Cardiac fibroblast (primary cell): Measurements from ENCODE around the gene RIT2.

ENCODE experiments used
- DNase-seq, 2 donors: peaks; one replicate each; pipeline versions ENCODE4 v3.0.0 to v3.0.0-alpha.2; 2010; ENCODE audit warnings: low read depth in 2 of 2
- H3K4me3 ChIP-seq, 2 donors: replicated peaks in 1 of 2; 1 replicate in 1 of 2; 2 replicates in 1 of 2; pipeline ENCODE4 v1.5.1; 2011; ENCODE audit warnings: low read depth in 2 of 2, low read length in 2 of 2, mild to moderate bottlenecking in 2 of 2, moderate library complexity in 1 of 2
- TF ChIP-seq, protein P1 (sequence below): IDR thresholded peaks from one replicate; pipeline ENCODE4 v1.5.1; 2011; ENCODE audit warnings: low read depth, mild to moderate bottlenecking, low read length, inconsistent platforms

Gene RIT2

DNA sequence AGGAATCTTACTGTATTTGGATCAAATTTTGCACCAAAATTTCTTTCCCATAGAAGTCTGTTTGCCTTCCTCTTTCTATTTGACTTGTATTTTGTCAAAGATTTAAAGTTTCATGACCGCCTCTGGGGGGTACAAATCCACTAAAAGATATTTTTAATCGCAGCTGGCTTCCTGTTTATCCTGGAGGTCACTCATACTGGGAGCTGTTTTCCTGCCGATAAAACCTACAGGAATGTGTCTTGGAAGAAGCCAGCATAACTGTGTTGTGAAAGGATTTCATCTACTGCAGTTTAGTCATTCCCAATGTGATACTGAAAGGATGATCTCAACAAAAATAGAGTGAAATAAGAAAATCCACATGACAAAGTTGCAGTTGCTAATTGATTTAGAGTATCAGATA is 184.0 kb downstream of the RIT2 start:
- peak; percentile 85 to 93 for DNase-seq
- TF ChIP-seq, protein P1, sequence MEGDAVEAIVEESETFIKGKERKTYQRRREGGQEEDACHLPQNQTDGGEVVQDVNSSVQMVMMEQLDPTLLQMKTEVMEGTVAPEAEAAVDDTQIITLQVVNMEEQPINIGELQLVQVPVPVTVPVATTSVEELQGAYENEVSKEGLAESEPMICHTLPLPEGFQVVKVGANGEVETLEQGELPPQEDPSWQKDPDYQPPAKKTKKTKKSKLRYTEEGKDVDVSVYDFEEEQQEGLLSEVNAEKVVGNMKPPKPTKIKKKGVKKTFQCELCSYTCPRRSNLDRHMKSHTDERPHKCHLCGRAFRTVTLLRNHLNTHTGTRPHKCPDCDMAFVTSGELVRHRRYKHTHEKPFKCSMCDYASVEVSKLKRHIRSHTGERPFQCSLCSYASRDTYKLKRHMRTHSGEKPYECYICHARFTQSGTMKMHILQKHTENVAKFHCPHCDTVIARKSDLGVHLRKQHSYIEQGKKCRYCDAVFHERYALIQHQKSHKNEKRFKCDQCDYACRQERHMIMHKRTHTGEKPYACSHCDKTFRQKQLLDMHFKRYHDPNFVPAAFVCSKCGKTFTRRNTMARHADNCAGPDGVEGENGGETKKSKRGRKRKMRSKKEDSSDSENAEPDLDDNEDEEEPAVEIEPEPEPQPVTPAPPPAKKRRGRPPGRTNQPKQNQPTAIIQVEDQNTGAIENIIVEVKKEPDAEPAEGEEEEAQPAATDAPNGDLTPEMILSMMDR, result no peak
- H3K4me3 ChIP-seq, result peak overlapping the region in 1 of 2 donors; percentile 3

DNA sequence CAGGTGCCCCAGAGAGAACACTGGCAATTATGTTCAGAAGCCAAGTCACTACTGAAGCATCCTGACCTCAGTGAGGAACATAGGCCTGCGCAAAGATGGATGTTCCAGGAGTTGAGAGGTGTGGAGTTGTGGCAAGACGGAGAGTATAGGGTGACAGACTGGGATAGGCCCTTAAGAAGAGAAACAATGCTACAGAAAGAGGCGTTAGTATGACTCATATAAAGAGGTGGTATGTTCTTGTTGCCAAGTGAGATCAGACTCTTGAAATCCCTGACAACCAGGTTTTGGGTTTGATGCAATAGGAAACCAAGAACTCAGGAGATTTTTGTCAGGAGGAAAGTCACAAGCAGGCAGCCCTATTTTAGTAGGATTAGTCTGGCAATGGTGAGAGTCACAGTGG is 185.6 kb downstream of the RIT2 start:
- TF ChIP-seq, protein P1, result no peak
- H3K4me3 ChIP-seq, result no peak overlapping the region
- peak; percentile 76 to 81 for DNase-seq

DNA sequence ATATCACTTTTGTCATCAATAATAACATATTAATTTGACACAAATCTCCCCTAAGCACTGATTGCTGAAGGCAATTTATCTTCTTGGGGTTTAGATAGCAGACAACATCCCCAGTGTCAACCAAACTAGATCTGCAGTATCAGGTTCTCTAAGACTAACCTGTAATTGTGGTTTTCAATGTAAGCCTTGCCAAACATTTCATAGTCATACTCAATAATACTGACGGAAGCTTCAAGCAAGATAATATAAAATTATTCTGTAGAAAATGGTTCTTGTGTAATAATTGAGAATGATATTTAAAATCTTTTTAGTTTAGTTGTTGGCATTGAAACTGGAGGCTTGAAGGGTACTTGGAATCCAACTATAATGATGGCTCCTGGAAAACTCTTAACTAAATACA is 186.3 kb downstream of the RIT2 start:
- TF ChIP-seq, protein P1, result no peak
- H3K4me3 ChIP-seq, result no peak overlapping the region
- DNase-seq, result peak in 1 of 2 donors; percentile 51

DNA sequence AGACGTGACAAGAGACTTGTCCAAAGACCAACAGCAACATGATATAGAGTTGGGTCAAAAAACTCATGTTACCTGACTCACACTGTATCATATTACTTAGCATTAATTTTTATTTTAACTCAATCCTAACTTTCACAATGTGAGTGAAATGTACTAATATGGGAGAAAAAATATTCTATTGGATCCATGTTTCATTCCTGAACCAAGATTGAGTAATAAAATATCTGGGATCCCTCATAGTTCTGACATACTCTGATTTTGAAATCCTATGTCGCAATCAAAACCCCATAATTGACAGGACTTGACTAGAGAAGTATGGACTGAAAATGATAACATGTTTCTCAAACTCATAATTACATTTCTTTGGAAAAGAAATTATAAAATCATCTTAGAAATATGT is 190.4 kb downstream of the RIT2 start:
- peak; percentile 48 to 64 for DNase-seq
- H3K4me3 ChIP-seq, result no peak overlapping the region
- TF ChIP-seq, protein P1, result no peak

DNA sequence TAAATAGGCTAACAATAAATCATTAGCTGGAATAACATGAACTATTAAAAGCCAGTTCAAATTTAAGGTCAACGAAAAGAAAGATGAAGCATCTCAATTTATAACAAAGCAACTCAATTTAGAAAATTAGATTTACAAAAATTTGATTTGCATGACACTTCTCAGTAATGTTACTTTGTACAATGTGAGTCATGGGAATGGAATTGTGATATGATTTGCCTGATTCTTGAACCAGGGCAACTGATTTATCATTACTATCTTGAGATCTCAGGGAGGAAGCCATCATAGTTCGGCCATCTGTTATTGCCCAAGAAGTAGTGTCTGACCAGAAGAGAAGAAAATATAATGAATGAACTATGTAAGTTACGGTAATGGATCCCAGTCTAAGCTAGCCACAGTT is 193.1 kb downstream of the RIT2 start:
- peak in 1 of 2 donors; percentile 5 for DNase-seq
- TF ChIP-seq, protein P1, result no peak
- H3K4me3 ChIP-seq, result no peak overlapping the region

DNA sequence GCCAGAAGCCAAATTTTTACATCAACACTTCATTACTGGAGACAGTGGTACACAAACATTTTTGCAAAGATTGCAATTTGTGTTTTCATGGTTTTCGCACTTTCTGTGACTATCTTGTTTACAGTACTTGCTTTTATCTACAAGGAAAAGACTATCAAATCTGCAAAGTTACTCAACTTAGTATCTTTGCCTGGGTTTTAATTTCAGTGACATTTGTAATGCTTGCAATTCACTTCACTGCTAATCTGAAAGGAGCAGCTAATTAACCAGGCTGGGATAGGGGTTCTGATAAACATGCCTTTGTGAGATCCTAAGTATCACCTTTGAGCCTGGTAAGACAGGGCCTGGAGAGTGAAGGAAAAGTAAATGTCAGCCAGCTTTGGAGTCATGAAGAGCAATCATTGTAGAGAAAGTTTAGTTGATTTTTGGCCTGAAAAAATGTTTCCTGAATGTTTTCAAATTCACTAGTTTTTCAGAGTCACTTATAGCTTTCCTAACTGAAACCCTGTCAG is 194.2 kb downstream of the RIT2 start:
- TF ChIP-seq, protein P1, result no peak
- no peak for DNase-seq
- H3K4me3 ChIP-seq, result no peak overlapping the region

DNA sequence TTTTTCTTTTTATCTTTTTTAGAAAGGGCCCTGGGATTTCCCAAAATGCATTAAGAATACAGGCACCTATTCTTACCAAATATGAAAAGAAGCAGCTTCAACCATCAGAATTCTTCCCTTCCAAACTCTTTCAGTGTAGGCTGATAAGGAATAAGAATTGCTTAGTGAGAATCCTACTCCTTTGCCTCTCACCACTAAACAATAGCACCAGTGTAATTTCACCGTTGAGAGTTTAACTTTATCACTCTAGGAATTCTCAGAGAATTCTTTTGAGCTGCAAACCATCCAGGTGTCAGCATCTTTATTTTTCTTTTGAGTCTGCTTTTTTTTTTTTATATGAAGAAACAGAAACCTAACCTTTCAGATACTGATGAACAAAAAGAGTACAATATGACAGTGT is 194.9 kb downstream of the RIT2 start:
- TF ChIP-seq, protein P1, result no peak
- no peak for DNase-seq
- H3K4me3 ChIP-seq, result no peak overlapping the region
